ENCODE data around the gene PDE1A. TPM values are rescaled to one million over a fixed set of nuclear protein-coding genes. Genes with fewer than 3 reads are reported as not detected.

The PDE1A gene
- total RNA-seq, 1 experiment from 2014 or later: 0.11 TPM

- no peaks in the 10 kb centered on the region for H4K20me1 ChIP-seq (ENCODE audit: insufficient read depth)
- no peak overlapping the region for H3K4me3 ChIP-seq
- no peak overlapping the region for H3K4me2 ChIP-seq
- intact Hi-C loops (cut with micrococcal nuclease; ENCODE audit: unreplicated experiment): no loop called here
- CTCF ChIA-PET: no interaction called here
- H3K9me2 ChIP-seq (ENCODE audit: insufficient read depth): no peaks in the 10 kb centered on the region
- H3K36me3 ChIP-seq (ENCODE audit: low read depth): no peaks in the 10 kb centered on the region
- POLR2A ChIA-PET (ENCODE audit: unreplicated experiment): no interaction called here
- H3K9me3 ChIP-seq (ENCODE audit: insufficient read depth, low read depth): no peaks in the 10 kb centered on the region
- no peak for DNase-seq
- H2AFZ ChIP-seq: peak overlapping the region; percentile 21; the same call in 1 of the 2 replicates
- no peaks in the 10 kb centered on the region for H3K4me1 ChIP-seq (replicated peaks; ENCODE audit: insufficient read depth)
- H3K27ac ChIP-seq: no peak overlapping the region
- no peaks in the 10 kb centered on the region for H3F3A ChIP-seq (ENCODE audit: insufficient read depth, low read depth)
- no peak for TF ChIP-seq EZH2 (IDR thresholded peaks at IDR 0.05; ENCODE audit: low read depth)
- no peak for TF ChIP-seq CTCF (conservative IDR thresholded peaks at IDR 0.05)
- no peaks in the 10 kb centered on the region for H3K79me2 ChIP-seq (ENCODE audit: low read depth)
- no TSS peak for BruUV-seq (replicated peaks)
- no peaks in the 10 kb centered on the region for H3K27me3 ChIP-seq (ENCODE audit: insufficient read depth, low read depth)
These were observed 297.8 kb downstream of the PDE1A start for GRCh38 chr2:182128821-182129707.

- BruUV-seq (replicated peaks): no TSS peak
- H2AFZ ChIP-seq: no peak overlapping the region
- no peaks in the 10 kb centered on the region for H3K27me3 ChIP-seq (ENCODE audit: insufficient read depth, low read depth)
- H3F3A ChIP-seq (ENCODE audit: insufficient read depth, low read depth): no peaks in the 10 kb centered on the region
- TF ChIP-seq CTCF (conservative IDR thresholded peaks at IDR 0.05): no peak
- no peak for TF ChIP-seq EZH2 (IDR thresholded peaks at IDR 0.05; ENCODE audit: low read depth)
- no peaks in the 10 kb centered on the region for H4K20me1 ChIP-seq (ENCODE audit: insufficient read depth)
- H3K79me2 ChIP-seq (ENCODE audit: low read depth): no peaks in the 10 kb centered on the region
- H3K36me3 ChIP-seq (ENCODE audit: low read depth): no peaks in the 10 kb centered on the region
- ChIA-PET POLR2A (ENCODE audit: unreplicated experiment) (no interaction called here), CTCF (interaction anchor here (0.6 kb wide), 1 partner anchor 29 kb away, joined by 3 read pairs; no protein-coding TSS in a partner anchor)
- H3K4me1 ChIP-seq (replicated peaks; ENCODE audit: insufficient read depth): no peaks in the 10 kb centered on the region
- H3K27ac ChIP-seq: no peak overlapping the region
- H3K4me3 ChIP-seq: no peak overlapping the region
- no peaks in the 10 kb centered on the region for H3K9me3 ChIP-seq (ENCODE audit: insufficient read depth, low read depth)
- intact Hi-C loops (cut with micrococcal nuclease; ENCODE audit: unreplicated experiment): no loop called here
- no peak overlapping the region for H3K4me2 ChIP-seq
- no peaks in the 10 kb centered on the region for H3K9me2 ChIP-seq (ENCODE audit: insufficient read depth)
- DNase-seq: no peak
These were observed 309.6 kb downstream of the PDE1A start for GRCh38 chr2:182117196-182117595.

GRCh38 chr2:182116774-182117173, 310.1 kb downstream of the PDE1A start:
- Histone ChIP-seq H3K4me2 (no peak overlapping the region), H3F3A (ENCODE audit: insufficient read depth, low read depth) (no peaks in the 10 kb centered on the region), H4K20me1 (ENCODE audit: insufficient read depth) (no peaks in the 10 kb centered on the region), H2AFZ (no peak overlapping the region), H3K4me3 (no peak overlapping the region), H3K4me1 (replicated peaks; ENCODE audit: insufficient read depth) (no peaks in the 10 kb centered on the region), H3K27ac (no peak overlapping the region), H3K9me2 (ENCODE audit: insufficient read depth) (no peaks in the 10 kb centered on the region), H3K79me2 (ENCODE audit: low read depth) (no peaks in the 10 kb centered on the region), H3K36me3 (ENCODE audit: low read depth) (no peaks in the 10 kb centered on the region), H3K27me3 (ENCODE audit: insufficient read depth, low read depth) (no peaks in the 10 kb centered on the region), H3K9me3 (ENCODE audit: insufficient read depth, low read depth) (no peaks in the 10 kb centered on the region)
- no peak for DNase-seq
- POLR2A ChIA-PET (ENCODE audit: unreplicated experiment): no interaction called here
- no peak for TF ChIP-seq CTCF (conservative IDR thresholded peaks at IDR 0.05)
- no TSS peak for BruUV-seq (replicated peaks)
- intact Hi-C loops (cut with micrococcal nuclease; ENCODE audit: unreplicated experiment): no loop called here
- CTCF ChIA-PET: interaction anchor here (0.6 kb wide), 1 partner anchor 29 kb away, joined by 3 read pairs; no protein-coding TSS in a partner anchor
